Activated CD4-positive, alpha-beta T cell treated with anti-CD3 and anti-CD28 coated beads for 4 hours (primary cell): Measurements from ENCODE around the gene DMKN.

Experiments used
- DNase-seq, 2 donors: peaks; one replicate each; pipeline ENCODE4 v3.0.0-alpha.2; 2020

The DMKN gene

DNA sequence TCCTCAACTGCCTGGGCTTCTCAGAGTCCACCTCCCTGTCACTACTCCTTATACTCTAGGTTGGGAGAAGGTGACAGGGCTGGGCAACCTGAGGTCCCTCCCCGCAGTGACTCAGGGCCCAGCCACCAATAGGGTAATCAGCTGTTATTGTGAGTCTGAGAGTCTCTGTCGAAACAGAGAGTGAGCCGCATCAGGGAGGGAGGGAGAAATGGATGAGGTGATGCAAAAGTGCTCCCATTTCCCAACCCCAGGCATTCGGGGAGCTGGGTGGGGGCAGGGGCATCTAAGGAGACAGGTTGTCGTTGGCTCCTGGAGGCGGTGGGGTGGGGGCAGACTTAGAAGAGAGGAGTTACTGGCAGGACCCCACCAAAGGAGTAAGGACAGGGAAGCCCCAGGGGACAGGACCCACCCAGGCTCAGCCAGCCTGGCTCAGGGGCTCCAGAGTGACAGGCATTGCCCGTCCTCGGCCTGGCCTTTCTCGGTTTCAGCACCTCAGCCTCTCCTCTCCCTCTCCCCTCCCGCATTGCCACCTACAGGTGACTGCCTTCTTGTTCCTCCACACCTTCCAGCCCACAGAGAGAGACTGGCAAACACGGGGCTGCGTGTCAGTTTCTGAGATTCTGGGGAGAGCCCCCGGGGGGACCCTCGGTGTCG lies at the start of gene DMKN:
Gene DMKN (minus strand): TSS at position 22 of the 654 bp plus-strand sequence. CDS start 174 bp downstream, outside the sequence.
- DNase-seq, result no peak

- DNase-seq, result no peak
Observed at GRCh38 chr19:35562776-35563175, 49.3 kb upstream of the DMKN start.

DNA sequence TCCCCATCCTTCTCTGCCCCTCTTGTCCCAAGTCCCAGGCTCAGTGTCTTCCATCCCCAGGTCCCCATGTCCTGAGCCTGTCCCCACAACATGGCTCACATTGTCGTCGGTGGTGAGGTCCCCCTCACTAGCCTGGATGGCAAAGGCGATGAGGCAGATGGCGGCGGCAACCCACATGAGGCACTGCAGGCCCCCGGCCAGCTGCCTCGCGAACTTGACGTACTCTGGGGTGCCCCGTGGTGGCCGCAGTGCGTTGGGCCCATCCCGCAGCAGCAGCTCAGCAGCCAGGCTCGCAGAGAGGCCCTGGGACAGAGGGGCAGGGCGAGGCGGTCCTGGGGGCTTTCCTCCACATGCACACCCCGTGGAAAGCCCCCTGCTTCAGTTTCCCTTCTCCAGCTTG lies 48.9 kb upstream of the DMKN start:
- DNase-seq, result no peak

- DNase-seq, result no peak
Observed at GRCh38 chr19:35561436-35561835, 48.0 kb upstream of the DMKN start.

GRCh38 chr19:35560677-35561076 lies 47.2 kb upstream of the DMKN start:
- no peak for DNase-seq

- DNase-seq, result no peak
Observed at GRCh38 chr19:35560271-35560670, 46.8 kb upstream of the DMKN start.

- no peak for DNase-seq
Observed at GRCh38 chr19:35559781-35560180, 46.3 kb upstream of the DMKN start.

GRCh38 chr19:35559281-35559659 lies 45.8 kb upstream of the DMKN start:
- no peak for DNase-seq

GRCh38 chr19:35558400-35559280 lies 45.2 kb upstream of the DMKN start:
- no peak for DNase-seq

GRCh38 chr19:35557539-35558399 lies 44.3 kb upstream of the DMKN start:
- DNase-seq, result peak; percentile 43 to 57

DNA sequence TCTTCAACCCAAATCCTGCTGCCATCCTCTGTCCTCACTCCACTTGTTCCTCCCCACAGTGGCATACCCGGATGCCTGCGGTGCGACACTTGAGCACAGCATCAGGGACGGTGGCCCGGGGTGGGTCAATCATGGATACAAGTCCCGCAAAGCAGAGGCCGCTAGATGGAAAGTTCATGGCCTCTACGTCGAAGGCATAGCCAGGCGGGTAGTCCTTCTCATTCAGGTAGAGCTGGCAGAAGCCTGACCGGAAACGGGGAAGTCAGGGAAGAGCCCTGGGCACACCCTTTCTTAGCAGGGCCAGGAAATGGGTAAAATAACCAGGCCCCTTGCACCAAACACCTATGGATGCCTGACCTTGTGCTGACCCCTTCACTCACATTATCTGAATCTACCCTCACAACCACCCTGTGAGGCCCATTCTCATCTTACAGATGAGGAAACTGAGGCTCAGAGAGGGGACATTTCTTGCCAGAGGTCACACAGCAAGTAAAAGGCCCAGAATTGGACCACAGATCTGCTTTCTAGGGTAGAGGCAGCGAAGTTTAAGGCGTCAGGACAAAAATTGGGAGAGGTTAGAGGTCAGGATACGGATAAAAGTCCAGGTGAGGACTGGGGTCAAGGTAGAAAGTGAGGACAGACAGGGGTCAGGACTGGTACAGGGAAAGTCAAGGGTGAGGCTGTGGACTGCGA lies 43.5 kb upstream of the DMKN start:
- no peak for DNase-seq

GRCh38 chr19:35556025-35556590 lies 42.7 kb upstream of the DMKN start:
- no peak for DNase-seq

GRCh38 chr19:35555301-35556005 lies 42.0 kb upstream of the DMKN start:
- DNase-seq, result no peak

DNA sequence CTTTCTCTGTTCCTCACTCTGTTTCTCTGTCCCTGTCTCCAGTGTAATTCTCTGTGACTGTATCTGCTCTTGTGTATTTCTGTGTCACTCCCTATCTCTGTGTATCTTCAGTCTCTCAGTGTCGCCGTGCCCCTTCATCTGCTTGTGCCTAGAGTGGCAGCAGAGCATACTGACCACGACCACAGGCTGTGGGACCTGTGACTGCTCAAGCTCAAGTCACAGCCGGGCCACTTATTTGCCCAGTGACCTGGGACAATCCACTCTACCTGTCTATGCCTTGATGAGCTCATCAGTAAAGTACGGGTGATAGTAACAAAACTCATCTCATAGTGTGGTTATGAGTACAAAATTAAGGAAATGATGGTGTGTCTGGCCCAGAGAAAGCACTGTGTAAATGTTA lies 40.6 kb upstream of the DMKN start:
- DNase-seq, result no peak

DNA sequence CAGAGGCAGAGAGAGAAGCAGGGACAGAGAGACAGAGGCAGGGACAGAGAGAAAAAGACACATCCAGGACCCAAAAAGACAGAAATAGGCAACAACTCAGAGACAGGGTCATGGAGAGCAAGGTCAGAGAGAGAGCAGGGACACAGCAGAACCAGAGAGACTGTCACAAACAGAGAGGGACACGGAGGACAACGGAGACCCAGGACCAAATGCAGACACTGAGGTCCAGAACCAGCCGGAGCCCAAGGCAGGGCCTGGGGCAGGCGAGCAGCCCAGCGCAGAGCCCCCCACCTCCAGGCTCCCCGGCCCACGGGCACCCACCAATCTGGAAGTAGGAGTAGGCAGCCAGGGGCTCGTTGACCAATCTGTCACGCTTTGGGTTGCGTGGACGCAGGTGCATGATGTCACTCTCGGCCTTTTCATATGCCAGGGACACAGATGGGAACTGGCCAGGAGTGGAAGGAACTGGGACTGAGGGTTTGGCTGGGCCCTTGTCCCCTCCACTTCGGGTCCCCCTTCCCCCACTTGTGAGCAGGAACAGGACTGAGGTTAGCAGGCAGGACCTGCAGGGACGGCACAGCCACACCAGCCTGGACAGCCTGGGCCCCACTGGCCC lies 40.0 kb upstream of the DMKN start:
- no peak for DNase-seq

DNA sequence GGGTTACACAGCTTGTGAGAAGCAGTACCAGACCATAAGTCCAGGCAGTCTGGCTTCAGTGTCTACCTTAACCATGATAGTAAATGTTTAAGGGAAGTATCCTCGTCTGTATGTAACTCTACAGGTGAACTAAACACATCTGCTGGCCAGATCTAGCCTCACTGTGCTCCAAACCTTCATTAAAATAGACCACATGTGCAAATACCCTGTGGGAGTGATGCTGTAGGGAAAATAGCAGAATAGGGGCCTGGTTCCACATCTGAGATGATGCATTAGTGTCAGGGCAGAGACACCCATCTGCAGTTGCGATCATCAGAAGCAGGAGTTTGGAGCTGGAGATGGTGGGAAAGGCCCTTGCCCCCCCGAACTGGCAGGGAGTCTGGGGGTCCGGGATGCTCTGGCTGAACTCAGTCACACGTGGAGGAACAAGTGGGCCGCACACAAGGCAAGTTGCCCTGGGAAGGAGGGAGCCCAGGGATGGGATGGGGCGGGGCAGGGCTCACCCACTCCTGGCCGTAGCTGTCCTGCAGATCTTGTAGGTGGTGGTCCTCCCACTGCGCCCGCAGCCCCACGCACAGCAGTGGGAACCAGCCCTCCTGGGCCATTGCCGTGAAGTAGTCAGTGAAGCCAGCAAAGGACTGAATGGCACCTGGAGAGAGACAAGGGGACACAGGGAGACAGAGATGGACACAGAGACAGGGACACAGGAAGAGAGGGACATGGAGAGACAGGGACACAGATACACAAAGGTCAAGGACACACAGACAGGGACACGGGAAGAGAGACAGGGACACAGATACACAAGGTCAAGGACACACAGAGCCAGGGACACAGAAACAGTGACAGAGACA lies 39.3 kb upstream of the DMKN start:
- DNase-seq, result no peak

GRCh38 chr19:35551091-35551810 lies 37.8 kb upstream of the DMKN start:
- no peak for DNase-seq

GRCh38 chr19:35549879-35550523 lies 36.6 kb upstream of the DMKN start:
- no peak for DNase-seq

- peak; percentile 54 to 62 for DNase-seq
Observed at GRCh38 chr19:35549174-35549788, 35.8 kb upstream of the DMKN start.
